AG04449 (cell line): ENCODE measurements around the gene PPFIBP2.

Source experiments
- CTCF ChIA-PET: fragments of 350-600 bp; formaldehyde crosslinking; extraction: SDS; loops from one replicate; lab custom pipeline; 2021; ENCODE audit warnings: antibody characterized with exemption; lab: Yijun Ruan, JAX
- POLR2A ChIA-PET: fragments of 400-600, 350-600 bp; formaldehyde crosslinking; extraction: SDS; loops from one replicate; lab custom pipeline; 2020; ENCODE audit warnings: antibody characterized with exemption, inconsistent platforms; lab: Yijun Ruan, JAX
- DNase-seq: peaks from one replicate; pipeline ENCODE4 v3.0.0-alpha.2; 2010; ENCODE audit warnings: low read depth, low spot score
- H3K4me3 ChIP-seq: 2 replicates; pipeline ENCODE4 v1.5.1; 2011; ENCODE audit warnings: low read depth, mild to moderate bottlenecking, control low read depth, low read length
- CTCF ChIP-seq: IDR thresholded peaks from one replicate; pipeline ENCODE4 v1.5.1; 2011; ENCODE audit warnings: mild to moderate bottlenecking, moderate library complexity, low read length, control low read depth, inconsistent platforms; ENCODE audit not compliant: insufficient read depth; ENCODE audit errors: missing control alignments

Gene PPFIBP2

DNA sequence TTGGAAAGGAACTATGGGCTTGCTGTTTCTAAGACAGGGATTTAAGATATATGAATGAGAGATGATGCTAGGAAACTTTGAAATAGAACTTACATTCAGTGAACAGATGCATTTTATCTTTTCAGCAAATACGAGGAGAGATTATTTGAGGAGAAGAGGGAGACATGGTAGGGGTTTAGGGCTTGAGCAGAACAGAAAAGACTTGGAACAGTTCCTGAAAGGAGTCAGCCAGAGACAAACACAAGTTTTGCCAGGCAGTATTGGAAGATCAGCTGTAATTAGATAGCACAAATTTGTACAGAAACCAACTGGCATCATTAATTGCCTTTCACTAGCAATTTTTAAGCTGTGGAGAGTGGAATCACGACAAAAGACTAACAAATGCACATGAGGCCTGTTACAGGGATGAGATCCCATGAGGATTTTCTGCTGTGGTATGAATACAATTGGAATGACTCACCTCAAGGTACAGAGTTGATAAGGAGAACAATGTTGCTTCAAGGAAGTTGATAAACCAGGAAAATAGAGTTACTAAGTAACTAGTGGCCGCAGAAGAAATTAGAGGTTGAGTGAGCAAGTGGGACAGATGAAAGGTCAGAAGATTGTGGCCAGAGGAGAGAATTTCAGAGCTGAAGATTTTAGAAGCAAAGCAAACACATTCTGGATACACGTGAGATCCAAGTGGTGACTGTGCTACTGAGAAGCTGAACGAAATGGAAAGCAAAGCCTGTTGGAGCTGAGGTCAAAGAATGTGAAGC, 91.6 kb downstream of the PPFIBP2 start:
- no peak for TF ChIP-seq CTCF

DNA sequence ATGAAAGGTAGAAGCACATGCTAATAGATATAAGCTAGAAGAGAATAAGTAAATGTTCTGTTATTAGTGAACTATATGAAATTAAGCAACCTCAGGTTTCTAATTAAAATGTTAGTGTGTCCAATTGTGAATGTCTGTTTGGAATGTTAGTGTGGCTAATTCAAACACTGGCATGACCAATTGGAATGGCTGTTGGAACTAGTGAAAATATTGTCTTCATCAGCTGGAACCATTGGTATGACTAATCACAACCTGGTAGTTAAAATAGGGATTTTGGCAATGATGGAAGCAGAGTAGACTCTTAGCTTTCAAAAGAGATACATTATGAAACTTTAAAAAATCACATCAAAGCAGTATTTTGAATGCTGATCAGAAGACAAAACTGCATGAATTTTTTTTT, 92.7 kb downstream of the PPFIBP2 start:
- CTCF ChIA-PET = interaction anchor here (0.7 to 1.8 kb wide), 3 partner anchors 31 to 50 kb away, joined by 3 to 8 read pairs (median 5); no protein-coding TSS in a partner anchor
- DNase-seq = no peak
- TF ChIP-seq CTCF = no peak
- POLR2A ChIA-PET = no interaction called here
- H3K4me3 ChIP-seq = no peak overlapping the region

More for the DNA sequence above, 91.6 kb downstream of the PPFIBP2 start:
- ChIA-PET POLR2A (no interaction called here), CTCF (interaction anchor here (1.0 to 3.0 kb wide), 5 partner anchors 32 to 86 kb away, joined by 3 to 17 read pairs (median 5); no protein-coding TSS in a partner anchor)
- DNase-seq = no peak
- no peak overlapping the region for H3K4me3 ChIP-seq

- TF ChIP-seq CTCF = no peak
- ChIA-PET POLR2A (no interaction called here), CTCF (no interaction called here)
- no peak overlapping the region for H3K4me3 ChIP-seq
- no peak for DNase-seq
Measured at GRCh38 chr11:7609015-7609414, 95.2 kb downstream of the PPFIBP2 start.

- no peak for TF ChIP-seq CTCF
- ChIA-PET CTCF (interaction anchor here (1.0 to 2.2 kb wide), 2 partner anchors 38 to 60 kb away, joined by 3 to 4 read pairs; no protein-coding TSS in a partner anchor), POLR2A (no interaction called here)
- no peak overlapping the region for H3K4me3 ChIP-seq
- no peak for DNase-seq
Measured at GRCh38 chr11:7609521-7609920, 95.7 kb downstream of the PPFIBP2 start.

DNA sequence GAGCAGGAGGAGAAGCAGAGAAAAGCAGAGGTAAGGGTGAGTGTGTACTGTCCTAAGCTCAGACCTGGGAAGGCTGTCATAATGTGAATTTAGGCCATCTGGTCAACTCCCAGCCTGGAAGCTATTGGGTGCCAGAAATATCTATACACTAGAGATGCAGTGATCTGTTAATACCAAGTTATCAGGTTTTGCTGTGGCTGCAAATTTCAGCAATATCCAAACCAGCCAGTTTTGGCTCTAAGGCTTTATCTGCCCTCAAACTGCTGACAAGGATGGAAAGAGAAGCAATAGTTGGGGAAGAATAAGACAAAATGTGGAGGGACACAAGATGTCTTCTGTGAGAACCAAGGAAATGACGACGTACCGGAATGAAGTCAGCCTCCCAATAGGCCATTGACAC, 96.6 kb downstream of the PPFIBP2 start:
- ChIA-PET POLR2A (no interaction called here), CTCF (interaction anchor here (1.0 to 2.2 kb wide), 3 partner anchors 17 to 59 kb away, joined by 3 to 5 read pairs (median 4); no protein-coding TSS in a partner anchor)
- DNase-seq = no peak
- no peak overlapping the region for H3K4me3 ChIP-seq
- no peak for TF ChIP-seq CTCF

DNA sequence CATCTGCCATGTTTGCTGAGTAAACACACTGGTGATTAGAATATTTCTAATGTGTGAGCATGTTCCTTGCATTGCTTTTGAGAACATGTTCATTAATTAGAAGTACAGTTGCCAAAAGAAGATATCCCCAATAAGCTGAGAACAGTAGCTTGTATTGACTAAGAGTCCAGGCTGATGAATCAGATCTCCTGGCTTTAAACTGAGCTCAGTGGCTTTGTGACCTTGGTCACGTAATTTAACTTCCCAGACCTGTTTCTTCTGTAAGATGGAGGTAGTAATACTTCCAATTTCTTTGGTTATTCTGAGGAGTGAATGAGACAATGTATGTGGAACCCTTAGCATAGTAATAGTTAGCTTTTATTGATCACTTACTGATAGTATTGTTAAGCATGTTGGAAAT, 97.6 kb downstream of the PPFIBP2 start:
- TF ChIP-seq CTCF = no peak
- no peak for DNase-seq
- ChIA-PET POLR2A (no interaction called here), CTCF (interaction anchor here (1.1 to 2.2 kb wide), 3 partner anchors 8 to 58 kb away, joined by 4 to 5 read pairs (median 4); no protein-coding TSS in a partner anchor)
- H3K4me3 ChIP-seq = no peak overlapping the region
